ENCODE data around the gene AFF3.

AFF3 gene

GRCh38 chr2:99722476-99722875, 419.9 kb downstream of the AFF3 start:
- DNase-seq: no peak

- DNase-seq: no peak
Observed at GRCh38 chr2:99719102-99719501, 423.3 kb downstream of the AFF3 start.

GRCh38 chr2:99715956-99716355, 426.4 kb downstream of the AFF3 start:
- no peak for DNase-seq

GRCh38 chr2:99714349-99714748, 428.0 kb downstream of the AFF3 start:
- DNase-seq: no peak

GRCh38 chr2:99711144-99711543, 431.2 kb downstream of the AFF3 start:
- DNase-seq: no peak

- DNase-seq: no peak
Observed at GRCh38 chr2:99710721-99711120, 431.7 kb downstream of the AFF3 start.

DNA sequence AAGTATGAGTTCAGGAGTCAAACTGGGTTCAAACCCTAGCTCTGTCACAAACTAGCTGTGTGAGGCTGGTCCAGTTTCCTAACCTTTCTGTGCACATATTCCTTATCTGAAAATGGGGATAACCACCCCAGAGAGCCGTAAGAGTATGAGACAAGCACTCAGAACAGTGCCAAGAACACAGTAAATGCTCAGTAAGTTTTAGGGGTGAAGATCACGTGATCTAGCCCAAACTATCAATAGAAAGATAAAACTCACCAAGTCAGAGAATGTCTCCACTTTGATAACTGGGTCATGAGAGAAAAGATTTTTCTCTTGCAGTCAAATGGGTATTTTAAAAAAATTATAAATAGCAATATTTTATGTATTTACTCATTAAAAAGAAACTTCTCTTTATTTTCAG, 433.2 kb downstream of the AFF3 start:
- no peak for DNase-seq

DNA sequence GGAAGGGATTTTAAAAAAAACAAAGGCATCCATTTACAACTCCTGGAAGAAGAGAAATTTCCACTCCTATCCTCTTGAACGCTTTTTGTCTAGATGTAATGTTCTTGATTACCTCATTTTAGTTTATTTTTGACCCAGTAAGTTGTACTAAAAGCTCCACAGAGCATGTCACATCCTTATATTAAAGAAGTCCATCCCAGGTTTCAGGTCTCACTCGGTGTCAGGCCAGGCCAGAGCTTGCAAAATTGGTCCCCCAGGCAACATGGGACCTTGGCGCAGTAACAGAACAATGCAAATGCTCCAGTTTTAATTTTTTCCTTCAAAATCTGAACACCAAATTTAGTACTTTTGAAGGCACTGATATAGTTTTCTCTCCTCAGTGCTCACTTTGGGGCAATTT, 434.2 kb downstream of the AFF3 start:
- DNase-seq: no peak

DNA sequence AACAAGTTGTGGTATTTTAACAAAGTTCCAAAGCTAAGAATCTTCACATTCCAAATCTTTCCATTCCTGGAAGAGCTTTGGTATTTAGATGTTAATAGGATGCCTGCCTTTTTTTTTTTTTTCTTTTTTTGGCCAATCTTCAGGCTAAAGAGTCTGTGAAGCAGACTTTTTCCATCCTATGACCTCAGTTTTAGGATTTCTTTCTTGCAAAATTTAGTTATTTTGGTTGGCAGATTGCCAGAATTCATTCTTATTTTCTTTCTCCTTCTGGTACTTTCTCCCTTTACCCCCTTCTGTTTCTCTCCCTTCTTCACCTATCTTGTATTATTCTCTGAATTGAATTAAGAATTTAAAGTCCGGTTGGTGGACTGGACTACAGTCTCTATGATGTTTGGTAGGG, 434.8 kb downstream of the AFF3 start:
- DNase-seq: no peak

GRCh38 chr2:99706735-99707134, 435.7 kb downstream of the AFF3 start:
- DNase-seq: no peak

GRCh38 chr2:99701503-99701902, 440.9 kb downstream of the AFF3 start:
- DNase-seq: no peak

GRCh38 chr2:99700482-99701398, 441.6 kb downstream of the AFF3 start:
- no peak for DNase-seq

DNA sequence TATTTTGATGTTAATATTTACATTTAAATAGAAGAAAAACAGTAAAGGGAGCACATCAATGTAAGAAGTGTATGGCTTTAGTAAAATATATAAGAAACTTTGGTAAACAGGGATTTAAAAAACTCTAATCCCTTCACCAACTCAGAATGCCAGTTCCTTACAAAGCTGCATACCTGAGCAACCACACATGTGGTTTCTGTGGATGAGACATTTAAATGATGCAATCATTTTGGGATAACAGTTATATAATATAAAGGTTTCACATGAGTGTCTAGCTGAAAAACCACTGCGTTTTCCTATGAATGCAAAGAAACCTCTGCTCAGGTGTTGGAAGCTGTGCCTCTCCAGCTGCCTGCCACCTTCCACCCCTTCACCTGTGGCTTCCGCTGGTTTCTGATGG, 443.5 kb downstream of the AFF3 start:
- no peak for DNase-seq

- DNase-seq: no peak
Observed at GRCh38 chr2:99697811-99698568, 444.4 kb downstream of the AFF3 start.

DNA sequence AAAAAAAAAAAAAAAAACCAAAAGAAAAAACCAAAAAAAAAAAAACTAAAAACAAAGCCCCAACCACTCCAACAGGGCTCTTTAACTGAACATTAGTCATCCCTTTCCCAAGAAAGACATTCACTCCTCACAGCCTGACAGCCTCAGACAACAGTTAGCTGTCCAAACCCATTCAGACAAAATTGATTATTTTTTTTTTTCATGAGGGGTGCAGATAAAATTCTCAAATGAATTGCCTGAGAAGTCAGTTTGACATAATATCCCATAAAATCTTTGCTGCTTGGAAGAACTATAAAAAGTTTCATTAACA, 446.5 kb downstream of the AFF3 start:
- DNase-seq: no peak

GRCh38 chr2:99695130-99695943, 447.1 kb downstream of the AFF3 start:
- no peak for DNase-seq

- no peak for DNase-seq
Observed at GRCh38 chr2:99694331-99694730, 448.1 kb downstream of the AFF3 start.

- DNase-seq: no peak
Observed at GRCh38 chr2:99692785-99693184, 449.6 kb downstream of the AFF3 start.

DNA sequence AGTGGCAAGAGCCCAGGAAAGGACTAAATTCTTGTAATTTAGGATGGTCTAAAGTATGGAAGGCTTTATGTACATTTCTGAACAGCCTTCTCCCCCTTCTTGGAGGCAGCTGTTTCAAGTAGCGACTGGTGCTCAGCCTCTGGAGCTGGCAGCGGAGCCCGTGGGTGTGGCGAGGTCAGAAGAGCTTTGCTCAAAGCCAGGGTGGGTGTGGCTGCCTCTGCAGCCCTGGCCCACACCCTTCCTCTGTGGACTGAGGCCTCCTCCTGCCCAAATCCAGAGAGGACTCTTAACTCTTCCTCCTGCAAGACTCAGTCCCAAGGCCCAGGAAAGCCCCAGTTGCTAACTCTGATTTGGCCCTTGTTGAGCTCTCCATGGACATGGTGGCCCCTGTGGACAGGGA, 450.5 kb downstream of the AFF3 start:
- DNase-seq: no peak

GRCh38 chr2:99689145-99689742, 453.1 kb downstream of the AFF3 start:
- DNase-seq: no peak

GRCh38 chr2:99688699-99689098, 453.7 kb downstream of the AFF3 start:
- no peak for DNase-seq

- DNase-seq: no peak
Observed at GRCh38 chr2:99682275-99683060, 459.9 kb downstream of the AFF3 start.

Data from NCI-H1436 (cell line).